HG03439 (cell line): ENCODE results near the gene CD86.
A peak's percentile ranks its signal among the peaks of the same experiment; 100 is the strongest.

Experiments used
- ATAC-seq: cut with Tn5 transposase; IDR thresholded peaks from one replicate; pipeline ENCODE4 v1.9.1; 2021; ENCODE audit warnings: mild to moderate bottlenecking, moderate library complexity; ENCODE audit not compliant: unreplicated experiment

Gene CD86

GRCh38 chr3:122058294-122058693, 3.1 kb downstream of the CD86 start:
- no peak for ATAC-seq

DNA sequence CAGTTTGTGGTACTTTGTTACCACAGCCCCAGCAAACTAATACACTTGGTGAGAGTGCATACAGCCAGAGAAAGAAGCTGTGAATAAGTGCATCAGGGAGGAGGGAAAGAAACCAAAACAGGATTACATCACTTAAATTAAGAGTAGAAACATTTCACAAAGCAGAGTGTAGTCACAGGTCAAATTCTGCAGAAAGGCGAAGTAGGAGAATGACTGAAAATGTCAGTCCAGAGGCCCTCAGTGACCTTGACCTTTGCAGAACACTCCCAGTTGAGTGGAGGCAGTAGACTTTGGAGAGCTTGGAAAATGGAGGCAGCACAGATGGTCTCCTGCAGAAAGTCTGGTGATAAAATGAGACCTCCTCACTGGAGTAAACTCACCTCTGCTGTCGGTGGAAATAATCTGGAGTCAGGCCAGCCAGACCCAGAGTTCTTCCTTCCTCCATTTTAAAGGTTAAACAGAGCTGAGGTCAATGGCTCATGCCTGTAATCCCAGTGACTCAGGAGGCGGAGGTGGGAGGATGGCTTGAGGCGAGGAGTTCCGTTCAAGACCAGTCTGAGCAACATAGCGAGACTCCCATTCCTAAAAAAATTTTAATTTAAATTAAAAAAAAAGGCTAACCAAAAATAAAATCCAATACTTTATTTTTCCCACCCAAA, 5.0 kb downstream of the CD86 start:
- no peak for ATAC-seq

GRCh38 chr3:122063908-122064307, 8.7 kb downstream of the CD86 start:
- peak; percentile 31 for ATAC-seq

DNA sequence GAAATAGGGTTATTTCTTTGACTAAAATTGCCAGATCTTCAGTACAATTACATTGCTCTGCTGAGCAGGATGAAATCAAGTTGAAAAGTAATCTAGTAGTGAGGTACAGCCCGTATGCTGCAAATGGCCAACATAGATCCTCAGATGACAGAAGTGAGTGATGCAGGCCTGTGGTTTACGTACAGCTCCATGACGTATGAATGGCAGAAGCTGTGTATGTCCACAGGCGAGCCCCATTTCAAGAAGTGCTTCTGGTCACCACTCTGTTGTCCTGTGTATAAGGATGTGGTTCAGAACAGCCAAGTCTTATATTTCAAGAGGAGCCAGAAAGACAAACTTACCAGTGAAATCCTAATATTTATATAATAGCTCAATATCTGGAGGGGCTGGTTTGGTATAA, 9.2 kb downstream of the CD86 start:
- ATAC-seq: no peak

DNA sequence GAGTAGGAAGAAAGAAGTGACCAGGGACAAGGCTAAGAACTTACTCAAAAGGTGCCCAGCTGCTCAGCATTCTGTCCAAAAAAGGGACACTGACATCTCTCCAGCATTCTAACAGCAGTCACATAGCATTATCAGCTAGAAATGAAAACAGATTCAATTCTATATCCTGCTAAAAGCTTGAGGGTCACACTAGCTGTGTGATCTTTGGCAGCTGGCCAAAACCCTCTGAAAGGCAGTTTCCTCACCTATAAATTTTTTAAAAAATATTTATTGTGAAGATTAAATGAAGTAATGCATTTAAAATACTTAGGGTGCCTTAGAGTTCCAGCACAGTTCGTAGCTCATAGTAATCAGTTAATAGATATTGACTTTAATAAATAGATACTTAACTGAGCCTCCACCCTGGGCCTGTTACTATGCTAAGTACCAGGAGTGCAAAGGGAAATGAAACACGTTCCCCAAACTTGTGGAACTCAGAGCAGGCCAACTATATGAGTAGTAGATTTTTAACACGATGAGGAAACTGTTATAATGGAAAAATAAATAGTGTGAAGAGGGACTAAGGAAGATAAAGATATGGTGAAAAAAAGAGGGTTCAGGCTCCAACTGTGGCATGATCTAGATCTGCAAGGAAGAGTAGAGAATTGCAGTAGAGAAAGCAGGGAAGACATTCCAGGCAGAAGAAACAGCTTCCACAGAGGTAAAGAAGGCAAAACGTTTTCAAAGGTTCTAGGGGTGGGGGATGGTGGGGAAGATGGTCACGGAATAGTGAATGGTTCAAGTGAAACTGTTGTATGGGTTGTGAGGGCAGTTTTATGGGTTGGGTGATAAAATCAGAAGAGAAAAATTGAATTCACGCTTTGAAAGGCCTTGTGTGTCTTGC, 11.4 kb downstream of the CD86 start:
- ATAC-seq: no peak

DNA sequence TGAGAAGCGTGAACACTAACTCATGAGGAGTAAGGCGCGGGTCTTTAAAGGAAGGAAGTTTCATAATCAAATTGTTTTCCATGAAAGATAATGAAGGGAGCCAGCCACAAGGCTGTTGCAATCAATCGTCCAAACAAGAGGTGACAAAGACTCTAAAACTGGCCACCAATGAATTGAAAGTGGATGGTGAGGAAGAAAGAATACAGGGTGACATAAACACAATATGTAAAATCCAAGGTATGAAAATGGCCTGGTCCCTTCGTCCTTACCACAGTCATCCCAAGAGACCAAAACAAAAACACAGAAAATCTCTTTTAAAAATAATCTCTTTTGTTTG, 12.0 kb downstream of the CD86 start:
- ATAC-seq: peak; percentile 45

GRCh38 chr3:122067588-122068240, 12.6 kb downstream of the CD86 start:
- peak; percentile 34 for ATAC-seq

DNA sequence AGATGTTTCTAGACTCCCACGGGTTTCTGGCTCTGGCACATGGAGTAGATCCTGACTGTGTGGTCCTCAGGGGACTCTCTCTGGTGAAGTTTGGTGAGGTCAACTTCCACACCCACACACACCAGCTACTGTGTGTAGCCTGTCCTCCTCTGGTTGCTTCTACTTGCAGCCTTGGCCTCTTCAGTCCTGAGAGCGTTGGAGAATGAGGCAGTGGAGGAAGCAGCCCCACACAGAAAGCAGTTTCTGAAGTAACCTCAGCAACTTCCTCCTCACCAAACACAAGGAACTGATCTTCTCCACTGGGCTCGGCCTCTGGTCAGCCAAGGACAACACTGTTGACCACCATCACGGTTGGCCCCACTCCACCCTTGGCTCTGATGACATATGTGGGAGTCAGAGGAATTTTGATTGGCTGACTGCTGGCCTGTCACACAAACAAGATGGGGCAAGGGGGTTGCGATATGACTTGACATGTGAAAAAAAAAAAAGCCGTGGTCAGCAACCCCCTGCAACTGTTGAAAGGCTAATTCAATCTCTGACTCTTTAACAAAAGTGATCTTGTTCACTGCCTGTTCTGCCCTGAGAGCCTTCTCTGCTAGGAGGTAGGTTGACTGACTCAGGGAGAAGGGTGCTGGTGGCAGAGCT, 19.6 kb downstream of the CD86 start:
- ATAC-seq: peak; percentile 62

DNA sequence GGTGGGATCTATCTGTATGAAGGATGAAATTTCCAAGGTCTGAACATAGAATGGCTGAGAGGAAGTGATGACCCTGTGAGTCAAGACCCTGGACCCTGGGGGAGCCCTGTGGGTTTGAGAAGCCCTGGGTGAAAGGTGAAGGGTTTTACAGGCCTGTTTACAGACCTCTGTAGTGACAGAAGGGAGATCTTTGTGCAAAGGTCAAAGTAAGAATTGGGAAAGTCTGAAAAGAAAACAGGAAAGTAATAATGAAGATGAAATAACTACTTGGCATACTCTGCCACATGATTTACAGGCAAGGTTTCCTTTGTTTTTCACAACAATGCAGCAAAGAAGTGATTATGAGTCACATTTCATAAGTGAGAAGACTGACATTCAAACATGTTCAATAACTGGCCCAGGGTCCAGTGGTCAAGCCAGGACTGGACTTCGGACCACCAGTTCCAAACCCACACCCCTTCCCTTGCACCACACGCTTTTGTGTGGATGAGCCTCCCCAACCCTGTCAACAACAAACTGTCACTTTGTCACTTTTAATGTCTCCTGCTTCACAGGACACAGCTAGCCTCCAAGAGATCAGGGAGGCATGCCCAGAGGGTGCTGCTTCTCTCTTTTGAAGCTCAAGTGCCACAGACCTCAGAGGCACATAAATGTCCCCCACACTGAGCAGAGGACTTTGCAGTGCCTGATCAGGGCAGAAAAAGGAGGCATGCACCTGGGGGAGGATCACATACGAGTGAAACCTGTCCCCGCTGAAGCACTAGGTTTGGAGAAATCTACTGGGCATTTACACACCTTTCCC, 21.5 kb downstream of the CD86 start:
- ATAC-seq: no peak

- ATAC-seq: no peak
Observed at GRCh38 chr3:122077293-122078234, 22.4 kb downstream of the CD86 start.

DNA sequence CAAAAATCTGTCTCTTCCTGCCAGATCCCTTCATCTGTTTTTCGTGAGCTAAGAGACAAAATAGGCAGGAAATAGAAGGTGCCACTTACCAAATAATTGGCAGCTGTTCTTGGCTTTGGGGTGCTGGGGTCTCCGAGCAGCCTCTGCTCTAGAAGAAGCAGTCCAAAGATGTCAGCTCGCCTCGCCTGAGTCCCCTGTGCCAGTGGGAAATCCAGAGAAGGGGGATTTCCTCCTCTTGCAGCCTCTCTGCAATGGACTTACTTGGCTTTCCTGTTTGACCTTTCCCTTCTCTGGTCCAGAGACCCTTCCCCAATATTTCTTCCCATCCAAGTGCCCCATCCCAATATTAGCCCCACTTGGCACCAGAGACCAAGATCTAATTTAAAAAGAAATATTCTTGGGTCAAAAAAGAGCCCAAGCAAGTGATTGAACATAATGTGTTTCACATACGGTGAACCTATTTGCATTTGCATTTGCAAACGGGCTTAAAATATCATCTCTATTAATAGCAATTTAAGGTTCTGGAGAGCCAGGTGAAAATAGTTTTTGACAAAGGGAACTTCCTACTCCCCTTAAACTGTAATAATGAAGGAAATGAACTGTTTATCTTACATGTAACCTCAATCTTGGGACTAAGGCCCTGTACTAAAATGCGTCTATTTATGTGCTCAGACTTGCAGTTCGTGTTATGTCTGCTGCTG, 23.2 kb downstream of the CD86 start:
- no peak for ATAC-seq

DNA sequence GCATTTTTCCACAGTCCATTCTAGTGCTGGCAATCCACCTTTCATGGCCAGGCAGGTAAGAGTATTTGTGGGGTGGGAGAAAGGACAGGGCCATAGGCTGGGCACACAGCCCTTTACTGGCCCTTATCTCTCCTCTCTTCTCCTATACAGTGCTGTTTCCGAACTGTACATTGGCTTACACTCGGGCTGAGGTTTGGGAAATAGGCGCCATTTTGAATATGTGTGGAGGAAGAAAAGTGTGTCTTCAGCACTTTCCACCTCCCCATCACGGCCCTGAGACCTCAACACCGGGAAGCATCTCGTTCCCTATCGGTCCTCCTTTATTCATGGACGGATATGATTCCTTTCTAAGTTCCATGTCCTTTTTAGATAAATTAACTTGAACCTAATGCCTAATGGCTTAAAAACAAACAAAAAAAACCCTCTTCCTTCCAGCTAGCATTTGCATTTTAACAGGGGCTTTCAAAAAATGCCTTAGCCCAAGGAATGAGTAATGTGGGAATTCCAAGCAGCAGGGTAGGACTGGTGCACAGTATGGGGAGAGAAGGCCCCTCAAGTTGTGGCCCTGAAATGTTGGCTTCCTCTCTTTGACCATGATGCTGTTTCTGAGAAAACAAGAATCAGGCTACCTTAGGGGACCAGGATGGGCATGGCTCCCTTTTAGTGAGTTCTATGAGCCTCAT, 24.5 kb downstream of the CD86 start:
- no peak for ATAC-seq

- ATAC-seq: no peak
Observed at GRCh38 chr3:122080207-122080587, 25.0 kb downstream of the CD86 start.

- ATAC-seq: peak; percentile 40
Observed at GRCh38 chr3:122081543-122082247, 26.5 kb downstream of the CD86 start.

- ATAC-seq: no peak
Observed at GRCh38 chr3:122082357-122082756, 27.2 kb downstream of the CD86 start.

- ATAC-seq: no peak
Observed at GRCh38 chr3:122084799-122085198, 29.6 kb downstream of the CD86 start.

DNA sequence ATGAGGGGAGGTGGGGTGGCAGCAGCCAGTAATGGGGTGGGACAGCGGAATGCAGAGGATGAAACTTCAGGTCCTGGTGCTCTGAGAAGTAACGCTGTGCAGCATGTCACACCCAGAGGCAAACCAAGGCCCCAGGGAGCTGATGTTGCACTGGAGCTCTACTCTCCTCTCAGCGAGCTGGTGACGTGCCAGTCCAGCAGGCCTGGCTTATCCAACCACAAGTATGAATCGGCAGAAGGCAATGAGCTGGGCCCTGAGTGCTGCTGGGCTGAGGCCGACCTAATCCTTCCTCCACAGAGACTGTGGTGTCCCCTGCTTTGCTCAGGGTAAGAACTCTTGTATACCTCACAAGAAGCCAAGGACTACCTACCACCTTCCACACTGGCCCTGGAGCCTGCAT, 30.5 kb downstream of the CD86 start:
- ATAC-seq: no peak

DNA sequence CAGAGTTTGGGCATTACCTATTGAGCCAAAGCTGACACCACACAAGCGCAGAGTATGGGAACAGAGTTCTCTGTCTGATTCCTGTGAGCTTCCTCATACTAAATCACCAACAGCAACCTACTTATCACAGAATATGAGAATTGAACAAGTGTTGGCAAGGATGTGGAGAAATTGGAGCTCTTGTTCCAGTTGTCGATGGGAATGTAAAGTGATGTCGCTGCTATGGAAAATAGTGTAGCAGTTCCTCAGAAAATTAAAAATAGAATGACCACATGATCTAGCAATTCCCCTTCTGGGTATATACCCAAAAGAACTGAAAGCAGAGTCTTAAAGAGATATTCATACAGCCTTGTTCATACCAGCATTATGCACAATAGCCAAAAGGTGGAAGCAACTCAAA, 33.4 kb downstream of the CD86 start:
- no peak for ATAC-seq
